Omental fat pad (tissue), 4 donors: Measurements from ENCODE around the gene TYK2. TPM values are rescaled to one million over a fixed set of nuclear protein-coding genes. Genes with fewer than 3 reads are reported as not detected.

ENCODE experiments used
- ATAC-seq: fragments of 150-250 bp; one replicate; pipeline ENCODE4 v1.9.1; 2016; ENCODE audit warnings: mild to moderate bottlenecking, moderate library complexity; ENCODE audit not compliant: low FRiP score
- DNase-seq: peaks from one replicate; pipeline ENCODE4 v3.0.0-alpha.2; 2019; ENCODE audit warnings: low spot score
- total RNA-seq, 4 donors: library from RNA; depleted of rRNA; stranded (reverse); fragments of >200 nt; gene quantifications; one replicate each; pipeline ENCODE4 v1.1.0, GENCODE V29; 2016
- TF ChIP-seq, protein P1 (sequence below), 3 donors: fragments of 450-650 bp; IDR thresholded peaks; one replicate each; pipeline ENCODE4 v1.5.1; 2016 to 2017; ENCODE audit warnings: antibody characterized with exemption in 3 of 3, mild to moderate bottlenecking in 3 of 3, moderate library complexity in 2 of 3

The TYK2 gene
- total RNA-seq, 4 donors from 2014 or later = 60.2 to 137 (median 76.9) TPM

DNA sequence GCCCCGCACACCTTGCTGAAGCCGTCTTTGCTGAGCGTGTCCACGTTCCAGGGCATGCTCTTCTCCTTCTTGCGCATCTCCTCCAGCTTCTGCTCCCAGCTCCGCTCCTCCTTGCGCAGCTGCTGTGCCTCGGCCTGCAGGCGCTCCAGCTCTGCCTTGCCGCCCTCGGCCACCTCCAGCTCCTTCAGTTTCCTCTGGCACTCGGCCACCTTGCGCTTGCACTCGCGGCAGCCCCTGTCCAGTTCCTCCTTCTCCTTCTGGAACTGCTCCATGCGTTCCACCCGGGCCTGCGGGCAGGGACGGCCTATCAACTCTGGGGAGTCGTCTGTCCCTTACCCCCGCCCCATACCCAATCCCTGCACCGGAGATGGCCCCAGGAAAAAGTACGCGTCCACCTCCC lies 15.5 kb upstream of the TYK2 start:
- TF ChIP-seq, protein P1, sequence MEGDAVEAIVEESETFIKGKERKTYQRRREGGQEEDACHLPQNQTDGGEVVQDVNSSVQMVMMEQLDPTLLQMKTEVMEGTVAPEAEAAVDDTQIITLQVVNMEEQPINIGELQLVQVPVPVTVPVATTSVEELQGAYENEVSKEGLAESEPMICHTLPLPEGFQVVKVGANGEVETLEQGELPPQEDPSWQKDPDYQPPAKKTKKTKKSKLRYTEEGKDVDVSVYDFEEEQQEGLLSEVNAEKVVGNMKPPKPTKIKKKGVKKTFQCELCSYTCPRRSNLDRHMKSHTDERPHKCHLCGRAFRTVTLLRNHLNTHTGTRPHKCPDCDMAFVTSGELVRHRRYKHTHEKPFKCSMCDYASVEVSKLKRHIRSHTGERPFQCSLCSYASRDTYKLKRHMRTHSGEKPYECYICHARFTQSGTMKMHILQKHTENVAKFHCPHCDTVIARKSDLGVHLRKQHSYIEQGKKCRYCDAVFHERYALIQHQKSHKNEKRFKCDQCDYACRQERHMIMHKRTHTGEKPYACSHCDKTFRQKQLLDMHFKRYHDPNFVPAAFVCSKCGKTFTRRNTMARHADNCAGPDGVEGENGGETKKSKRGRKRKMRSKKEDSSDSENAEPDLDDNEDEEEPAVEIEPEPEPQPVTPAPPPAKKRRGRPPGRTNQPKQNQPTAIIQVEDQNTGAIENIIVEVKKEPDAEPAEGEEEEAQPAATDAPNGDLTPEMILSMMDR (IDR thresholded peaks at IDR 0.05) = no peak
- ATAC-seq = no peak
- no peak for DNase-seq

DNA sequence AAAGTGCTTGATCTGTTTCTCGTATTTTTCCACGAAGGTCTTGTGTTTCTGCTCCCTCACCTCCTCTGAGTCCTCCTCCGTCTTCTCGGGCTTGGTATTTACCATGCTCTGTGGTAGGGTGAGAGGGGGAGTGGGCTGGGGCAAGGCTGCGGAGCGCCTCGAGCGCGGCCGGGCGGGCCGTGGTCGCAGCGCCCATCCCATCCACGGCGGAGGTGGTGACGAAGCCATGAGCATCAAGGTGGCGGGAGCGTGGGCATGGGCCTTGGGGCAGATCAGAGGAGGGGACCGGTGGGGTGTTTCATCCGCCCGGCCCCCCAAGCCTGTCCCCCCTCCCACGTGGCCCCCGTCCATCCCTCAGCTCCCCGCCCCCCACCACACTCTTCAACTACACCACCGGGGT lies 15.1 kb upstream of the TYK2 start:
- TF ChIP-seq, protein P1 (IDR thresholded peaks at IDR 0.05) = no peak
- no peak for DNase-seq

DNA sequence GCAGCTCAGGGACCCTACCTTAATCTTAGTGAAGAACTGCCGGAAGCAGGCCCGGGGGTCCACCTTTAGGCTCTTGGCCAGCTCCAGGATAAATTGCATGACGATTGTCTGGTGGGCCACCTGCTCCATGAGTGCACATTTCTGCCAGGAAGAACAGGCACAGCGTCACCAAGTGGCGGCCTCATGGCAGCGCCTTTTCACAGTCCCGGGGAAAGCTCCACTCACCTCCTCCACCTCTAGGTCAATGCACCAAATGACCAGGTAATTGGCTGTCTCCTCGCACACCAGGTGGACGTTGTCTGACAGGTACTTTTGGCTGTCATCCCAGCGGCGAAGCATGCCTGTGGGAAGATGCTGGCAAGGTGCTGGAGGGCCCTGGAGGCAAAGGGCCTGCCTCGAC lies 14.6 kb upstream of the TYK2 start:
- ATAC-seq (no peak), DNase-seq (no peak)
- TF ChIP-seq, protein P1 (IDR thresholded peaks at IDR 0.05) = no peak

More for the DNA sequence above, 15.1 kb upstream of the TYK2 start:
- no peak for ATAC-seq

DNA sequence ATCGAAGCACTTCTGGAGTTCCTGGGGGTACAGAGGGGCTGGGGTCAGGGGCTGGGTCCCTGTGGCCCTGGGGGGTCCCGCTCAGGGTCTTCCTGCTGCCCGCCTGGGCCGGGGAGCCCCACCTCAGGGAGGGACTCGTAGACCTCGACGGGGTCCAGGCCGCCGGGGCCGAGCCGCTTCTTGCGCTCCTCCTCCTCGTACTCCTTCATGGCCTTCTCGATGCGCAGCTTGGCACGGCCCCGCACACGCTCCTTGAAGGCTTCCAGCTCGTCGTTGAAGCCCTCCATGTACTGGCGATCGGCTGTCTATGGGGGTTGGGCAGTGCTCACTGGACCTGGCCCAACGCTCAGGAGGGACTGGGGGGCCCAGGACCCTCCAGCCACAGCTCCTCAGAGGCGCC lies 12.8 kb upstream of the TYK2 start:
- TF ChIP-seq, protein P1 (IDR thresholded peaks at IDR 0.05) = no peak
- DNase-seq (no peak), ATAC-seq (no peak)

DNA sequence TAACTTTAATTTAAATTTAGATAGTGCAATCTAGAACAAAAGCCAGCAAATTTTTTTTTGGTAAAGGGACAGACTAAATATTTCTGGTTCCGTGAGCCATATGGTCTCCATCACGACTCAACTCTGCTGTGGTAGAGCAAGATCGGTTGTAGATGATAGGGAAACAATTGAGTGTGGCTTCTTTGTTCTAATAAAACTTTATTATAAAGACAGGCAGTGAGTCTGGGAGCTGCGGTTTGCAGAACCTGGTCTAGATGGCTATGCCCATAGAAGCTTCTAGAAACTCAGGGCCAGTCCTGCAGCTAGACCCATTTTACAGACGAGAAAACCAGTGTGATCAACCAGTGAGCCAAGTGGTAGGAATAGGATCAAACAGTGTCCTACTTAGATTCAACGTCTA lies 11.7 kb upstream of the TYK2 start:
- ATAC-seq (no peak), DNase-seq (no peak)
- TF ChIP-seq, protein P1 (IDR thresholded peaks at IDR 0.05) = no peak

DNA sequence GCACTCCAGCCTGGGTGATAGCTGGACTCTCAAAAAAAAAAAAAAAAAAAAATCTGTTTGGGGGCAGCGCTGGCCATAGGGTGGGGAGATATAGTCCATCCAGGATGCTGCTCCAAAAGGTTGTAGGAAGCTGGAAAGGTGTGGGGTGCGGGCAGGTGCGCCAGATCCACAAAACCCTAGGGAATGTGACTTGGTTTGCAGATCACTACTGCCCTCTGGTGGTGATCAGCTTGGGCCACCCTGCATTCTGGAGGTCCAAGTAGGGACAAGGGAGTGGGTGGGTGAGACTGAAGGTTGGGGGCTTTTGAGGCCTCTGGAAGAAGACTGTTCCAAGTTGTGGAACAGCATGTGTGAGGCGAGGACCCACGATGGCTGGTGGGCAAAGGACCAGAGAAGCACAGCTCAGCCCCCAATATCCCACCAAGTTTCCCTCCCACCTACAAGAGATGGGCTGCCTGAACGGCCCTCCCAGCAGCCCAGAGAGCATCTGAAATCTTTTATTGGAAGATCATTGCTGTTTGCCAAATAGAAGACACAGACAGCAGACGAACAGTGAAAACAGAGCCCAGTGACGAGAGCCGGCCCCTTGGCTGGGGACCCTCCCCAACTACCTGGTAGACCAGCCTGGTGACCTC lies 10.4 kb upstream of the TYK2 start:
- DNase-seq (peak; percentile 55), ATAC-seq (peak; percentile 55)

DNA sequence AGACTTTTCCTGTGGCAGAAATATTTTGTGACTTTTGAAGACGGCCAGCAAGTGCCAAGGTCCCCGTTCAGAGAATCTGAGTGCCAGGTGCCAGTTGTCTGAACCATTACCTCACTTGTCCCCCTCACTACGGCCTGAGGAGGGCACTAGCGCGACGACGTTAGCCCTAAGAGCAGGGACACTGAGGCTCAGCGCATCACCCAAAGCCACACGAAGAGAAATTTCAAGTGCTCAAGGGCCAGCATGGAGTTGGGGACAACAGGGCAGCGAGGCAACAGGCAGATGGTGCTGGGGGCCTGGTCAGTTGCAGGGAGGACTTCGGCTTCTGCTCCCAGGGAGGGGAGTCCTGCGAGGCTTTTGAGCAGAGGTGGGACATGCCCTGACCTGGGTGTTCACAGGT lies 9.5 kb upstream of the TYK2 start:
- no peak for ATAC-seq
- TF ChIP-seq, protein P1 (IDR thresholded peaks at IDR 0.05) = no peak
- no peak for DNase-seq

More for the DNA sequence above, 10.4 kb upstream of the TYK2 start:
- TF ChIP-seq, protein P1 (IDR thresholded peaks at IDR 0.05) = no peak
